NCI-H187 (cell line): Measurements from ENCODE around the gene HOXC9.

ENCODE experiments used
- DNase-seq, 2 experiments: peaks; one replicate each; lab custom pipeline; 2025; lab: John Stamatoyannopoulos, UW

The HOXC9 gene

DNA sequence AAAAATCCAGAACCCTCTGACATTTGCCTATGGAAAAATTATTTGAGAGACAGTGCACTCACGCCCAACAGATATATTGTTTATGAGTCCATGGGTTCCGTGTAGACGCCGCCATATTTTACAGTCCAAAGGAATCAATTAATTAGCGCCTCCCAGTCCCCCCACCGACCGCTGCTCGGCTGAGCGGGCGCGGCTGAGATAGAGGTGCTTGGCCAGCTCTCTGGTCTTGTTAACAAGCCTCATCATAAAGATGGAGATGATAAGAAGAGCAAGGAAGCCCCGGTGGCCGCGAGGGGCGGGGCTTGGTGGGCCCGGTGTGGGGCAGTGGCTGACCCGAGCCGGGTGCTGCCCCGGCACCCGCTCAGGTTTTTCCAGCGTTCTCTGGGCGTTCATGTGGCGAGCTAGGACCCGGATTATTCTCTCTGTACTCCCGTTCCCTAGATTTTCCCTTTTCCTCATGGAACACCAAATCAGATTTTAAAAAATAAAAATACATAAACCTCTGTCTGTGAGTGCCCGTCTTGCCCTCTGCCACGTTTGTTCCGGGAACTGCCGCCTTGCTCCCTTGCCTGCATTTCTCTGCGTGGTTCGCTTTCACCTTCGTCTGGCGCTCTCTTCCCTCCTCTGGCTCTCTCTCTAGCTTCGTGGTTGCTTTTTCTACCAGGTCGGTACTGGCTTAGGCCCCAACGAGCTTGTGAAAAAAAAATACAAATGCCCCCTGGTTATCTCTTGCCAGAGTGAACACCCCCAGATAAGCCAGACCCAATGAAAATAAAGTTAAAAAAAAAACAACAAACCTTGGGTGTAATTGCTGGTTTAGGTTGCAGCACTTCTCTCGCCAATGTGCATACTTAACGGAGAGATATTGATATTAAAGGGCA is 36.3 kb upstream of the HOXC9 start:
- DNase-seq = no peak

DNA sequence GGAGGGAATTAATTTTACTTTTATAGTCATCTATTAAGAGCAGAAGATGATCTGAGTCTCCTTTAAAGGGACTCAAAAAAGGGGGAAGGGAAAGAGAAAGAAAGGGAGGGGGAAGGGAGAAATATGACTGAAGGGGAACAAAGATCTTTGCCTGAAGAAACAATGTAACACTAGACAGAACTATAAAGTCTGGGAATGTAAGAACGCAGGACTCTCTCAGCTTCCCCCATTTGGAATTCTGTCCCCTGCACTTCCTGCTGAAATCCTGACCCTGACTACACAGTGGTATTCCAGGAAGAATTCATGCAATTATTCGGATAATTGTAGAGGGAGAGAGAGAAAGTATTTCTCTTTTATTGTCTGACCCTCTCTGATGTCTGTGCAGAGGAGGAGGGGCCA is 35.6 kb upstream of the HOXC9 start:
- DNase-seq = no peak

DNA sequence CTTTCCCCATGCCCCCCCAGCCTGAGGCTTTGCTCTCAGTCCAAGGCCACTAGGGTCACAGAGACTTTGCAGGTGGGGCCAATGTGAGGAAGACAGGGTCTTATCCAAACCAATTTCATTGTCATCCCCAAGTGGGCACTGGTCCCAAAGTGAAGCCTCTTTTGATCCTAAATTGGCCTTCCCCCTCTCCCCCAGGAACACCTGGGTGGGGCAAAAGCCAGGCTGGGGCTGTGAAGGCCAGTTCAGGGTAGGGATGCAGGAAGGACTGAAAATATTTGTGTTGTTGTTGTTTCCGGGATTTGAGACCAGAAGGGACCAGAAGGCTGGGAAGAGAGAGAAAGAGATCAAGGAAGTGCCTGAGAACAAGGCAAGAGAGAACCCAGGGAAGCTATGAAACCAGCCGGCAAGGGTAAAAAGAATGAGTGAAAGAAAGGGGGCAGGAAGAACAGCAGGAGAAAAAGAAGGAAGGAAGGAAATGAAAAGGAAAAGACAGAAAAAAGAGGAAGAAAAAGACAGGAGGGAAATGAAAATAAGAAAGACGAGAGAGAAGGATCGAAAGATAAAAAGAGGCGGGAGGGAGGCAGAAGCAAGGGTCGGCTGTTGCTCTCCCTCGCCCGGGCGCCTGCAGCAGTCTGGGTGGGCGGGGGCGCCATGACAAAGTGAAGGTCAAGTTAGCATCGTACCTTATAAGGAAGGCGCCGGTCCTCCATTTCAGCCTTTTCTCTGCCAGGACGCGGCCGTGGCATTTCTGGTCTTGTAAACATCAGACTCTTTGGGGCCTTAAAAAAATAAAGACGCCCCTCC is 34.5 kb upstream of the HOXC9 start:
- no peak for DNase-seq

DNA sequence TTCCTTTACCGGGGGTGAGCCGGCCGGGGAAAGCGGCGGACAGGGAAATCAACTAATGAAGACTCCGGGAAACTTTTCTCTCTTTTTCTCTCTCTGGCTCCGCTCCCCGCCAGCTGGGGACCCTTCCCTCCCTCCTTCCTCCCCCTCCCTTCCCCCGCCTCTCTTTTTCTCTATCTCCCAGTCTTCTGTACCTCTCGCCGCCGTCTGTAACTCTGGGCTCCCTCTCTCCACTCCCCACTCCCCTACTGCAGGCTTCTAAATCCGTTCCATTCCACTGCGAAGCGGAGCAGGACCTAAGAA is 33.9 kb upstream of the HOXC9 start:
- DNase-seq = no peak

DNA sequence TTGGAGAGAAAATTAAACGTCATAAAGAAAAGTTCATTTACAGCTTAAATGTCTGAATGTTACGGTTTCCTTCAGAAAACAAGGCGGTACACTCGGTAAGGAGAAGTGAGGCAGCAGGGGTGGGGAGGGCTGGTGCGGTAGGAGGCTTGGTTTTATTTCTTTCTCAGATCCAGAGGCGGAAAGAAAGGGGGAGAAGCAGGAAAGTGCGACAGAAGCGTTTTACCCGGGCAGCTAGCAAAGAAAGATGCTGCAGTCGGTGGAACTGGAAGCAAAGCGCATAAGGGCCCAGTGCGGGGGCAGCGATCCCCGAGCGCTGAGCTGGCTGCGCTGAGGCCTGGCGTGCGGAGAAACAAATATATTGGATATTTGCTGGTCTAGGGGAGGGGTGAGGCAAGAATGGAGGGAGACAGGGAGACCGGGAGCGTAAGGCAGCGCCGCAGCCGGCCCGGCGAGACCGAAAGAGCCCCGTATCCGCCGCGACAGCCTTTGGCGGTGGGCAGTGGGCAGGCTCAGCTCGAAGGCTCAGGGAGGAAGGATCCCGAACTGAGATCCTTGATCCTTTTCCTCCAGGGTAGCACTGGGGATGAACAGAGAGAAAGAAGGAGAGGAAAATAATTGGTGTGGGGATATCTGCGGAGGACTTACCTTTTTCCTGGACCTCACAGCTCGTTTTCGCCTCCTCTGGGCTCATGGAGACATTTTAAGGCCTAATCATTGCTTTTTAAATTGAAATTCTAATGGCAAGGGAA is 33.4 kb upstream of the HOXC9 start:
- DNase-seq = no peak

DNA sequence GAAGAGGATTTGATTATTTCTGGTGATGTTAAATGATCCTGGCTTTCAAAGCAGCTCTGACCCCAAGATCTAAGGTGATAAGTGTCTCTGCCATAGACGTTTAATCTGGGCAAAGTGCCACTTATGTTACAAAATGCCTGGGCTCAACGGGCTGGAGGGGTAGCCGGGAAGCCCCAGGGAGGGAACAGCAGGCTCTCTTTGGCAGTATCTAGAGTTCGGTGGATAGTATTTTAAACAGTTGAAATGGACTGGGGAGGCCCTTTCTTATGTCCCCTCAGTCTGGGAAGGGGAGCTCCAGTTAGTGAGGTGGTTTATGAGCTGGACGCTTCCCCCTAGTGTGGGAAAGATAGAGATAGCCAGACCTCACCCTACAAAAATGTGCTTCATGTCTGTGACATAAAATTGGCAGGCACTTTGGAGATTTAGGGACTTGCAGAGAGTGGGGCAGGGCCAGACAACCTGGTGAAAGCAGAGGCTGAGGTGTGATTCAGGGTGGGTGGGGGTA is 32.5 kb upstream of the HOXC9 start:
- no peak for DNase-seq

DNA sequence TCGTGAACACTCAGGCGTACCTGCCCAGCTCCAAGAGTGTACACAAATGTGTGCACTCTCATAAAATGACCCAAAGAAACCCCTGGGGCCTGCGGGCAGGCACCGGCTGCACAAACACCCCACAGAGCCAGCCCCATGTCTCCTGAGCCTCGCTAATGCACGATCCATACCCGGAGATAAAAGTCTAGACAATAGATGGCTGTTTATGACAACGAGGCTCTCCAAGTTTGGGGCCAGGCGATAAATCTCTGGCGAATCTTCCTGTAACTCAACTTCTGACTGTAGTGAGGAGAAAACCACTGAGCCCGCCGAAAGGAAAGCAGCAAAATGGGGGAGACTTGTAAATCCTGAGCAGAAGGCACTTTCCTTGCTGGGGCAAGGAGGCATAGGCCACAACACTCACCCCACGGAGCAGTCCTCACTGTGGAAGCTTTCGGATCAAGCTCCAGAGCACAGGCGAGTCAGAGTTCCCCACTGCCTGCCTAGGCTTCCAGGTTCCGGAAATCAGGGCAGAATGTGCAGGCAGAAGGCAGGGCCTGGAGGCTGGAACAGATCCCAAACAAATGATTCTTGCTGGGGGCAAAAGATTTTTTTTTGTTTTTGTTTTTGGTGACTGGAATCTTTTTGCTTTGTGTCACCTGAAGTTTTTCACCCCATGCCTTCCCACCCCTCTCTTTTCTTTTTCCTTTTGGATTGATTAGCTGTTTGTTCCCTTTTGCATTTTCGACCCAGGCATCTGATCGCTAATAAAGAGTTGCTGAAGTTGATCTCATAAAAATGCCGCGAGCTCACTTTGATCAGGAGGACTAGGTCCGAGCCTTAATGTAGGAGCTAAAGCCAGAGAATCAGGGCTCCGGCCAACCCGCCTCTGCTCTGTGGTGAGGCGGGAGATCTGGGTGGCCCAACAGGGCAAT is 31.5 kb upstream of the HOXC9 start:
- DNase-seq = no peak

DNA sequence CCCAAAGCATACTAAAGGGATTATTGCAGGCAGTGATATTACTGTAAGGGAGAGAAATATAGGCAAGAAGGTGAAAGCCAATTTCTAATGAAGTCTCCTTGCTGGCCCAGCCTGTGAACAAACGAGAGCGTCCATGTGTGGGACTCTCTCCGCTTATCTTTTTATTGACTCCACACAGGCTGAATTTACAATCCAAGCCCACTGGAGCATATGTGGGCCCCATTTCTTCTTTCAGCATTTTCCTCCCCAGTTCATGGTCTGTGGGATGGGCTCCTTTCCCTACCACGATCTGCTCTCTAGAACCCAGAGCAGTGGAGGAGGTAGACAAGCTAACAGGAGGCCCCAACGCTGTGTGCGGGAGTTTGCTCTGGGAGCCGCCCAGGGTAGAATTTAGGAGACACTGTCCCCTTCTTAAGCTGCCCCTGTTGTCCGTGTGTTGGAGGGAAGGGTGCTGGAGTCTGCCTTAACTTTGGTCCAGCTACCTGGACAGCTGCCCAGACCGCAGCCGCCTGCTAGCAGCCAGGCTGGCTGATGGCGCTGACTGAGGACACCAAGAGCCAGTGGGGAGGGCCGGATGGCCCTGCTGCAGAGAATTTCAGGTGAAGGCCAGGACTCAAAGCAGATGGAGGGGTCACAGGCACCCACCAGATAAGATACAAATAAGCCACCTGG is 30.2 kb upstream of the HOXC9 start:
- DNase-seq = no peak

DNA sequence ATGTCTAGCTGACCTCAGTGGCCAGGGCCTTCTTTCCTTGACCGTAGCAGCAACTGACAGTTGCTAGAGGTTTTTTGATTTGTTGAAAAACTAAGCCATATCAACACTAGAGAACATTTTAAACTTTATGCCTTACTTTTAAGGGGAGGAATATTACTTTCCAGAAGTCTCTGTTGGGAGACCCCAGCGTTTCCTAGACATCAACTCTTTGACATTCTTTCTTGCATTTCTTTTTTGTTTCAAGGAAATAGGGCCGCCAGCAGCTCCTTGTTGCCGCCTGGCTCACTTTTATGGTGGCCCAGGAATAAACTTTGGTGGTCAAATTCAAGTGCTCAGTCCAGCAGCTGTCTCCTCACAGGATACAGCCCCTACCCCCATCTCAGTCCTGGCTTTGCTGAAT is 29.5 kb upstream of the HOXC9 start:
- DNase-seq = no peak

DNA sequence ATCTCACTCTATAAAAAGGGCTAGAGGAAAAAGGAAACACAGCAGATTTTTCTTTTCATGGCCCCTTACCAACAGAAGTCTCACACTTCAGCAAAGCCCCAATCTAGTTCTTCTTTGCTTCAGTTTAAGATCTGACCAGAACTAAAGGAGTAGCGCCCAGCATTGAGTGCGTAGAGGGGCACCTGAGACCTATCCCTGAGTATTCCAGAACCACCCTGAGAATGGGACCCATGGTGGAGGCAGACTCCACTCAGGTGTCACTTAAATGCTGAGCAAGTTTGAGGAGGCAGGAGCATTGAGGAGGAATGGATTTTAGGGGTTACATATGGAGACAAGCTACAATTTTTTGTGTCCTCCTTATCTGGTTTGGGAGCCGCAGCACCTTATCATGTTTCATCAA is 28.8 kb upstream of the HOXC9 start:
- DNase-seq = no peak

DNA sequence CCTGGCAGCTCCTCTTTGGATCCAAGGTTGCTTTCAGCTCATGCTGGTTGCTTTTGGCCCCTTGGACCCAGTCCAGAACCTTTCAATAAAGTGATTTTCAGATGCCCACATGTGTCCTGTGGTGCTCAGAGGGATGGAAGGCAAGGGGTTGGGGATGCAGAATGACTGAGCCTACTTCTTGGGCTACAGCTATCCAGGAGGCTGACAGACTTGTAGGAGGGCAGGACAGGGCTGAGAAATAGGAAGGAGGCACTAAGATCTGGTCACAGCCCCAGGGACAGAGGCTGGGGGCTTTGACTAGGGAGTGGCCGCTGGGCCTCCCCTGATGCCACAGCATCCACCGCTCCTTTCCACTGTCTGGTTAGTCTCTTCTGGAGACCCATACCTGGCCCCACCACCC is 28.3 kb upstream of the HOXC9 start:
- DNase-seq = no peak

DNA sequence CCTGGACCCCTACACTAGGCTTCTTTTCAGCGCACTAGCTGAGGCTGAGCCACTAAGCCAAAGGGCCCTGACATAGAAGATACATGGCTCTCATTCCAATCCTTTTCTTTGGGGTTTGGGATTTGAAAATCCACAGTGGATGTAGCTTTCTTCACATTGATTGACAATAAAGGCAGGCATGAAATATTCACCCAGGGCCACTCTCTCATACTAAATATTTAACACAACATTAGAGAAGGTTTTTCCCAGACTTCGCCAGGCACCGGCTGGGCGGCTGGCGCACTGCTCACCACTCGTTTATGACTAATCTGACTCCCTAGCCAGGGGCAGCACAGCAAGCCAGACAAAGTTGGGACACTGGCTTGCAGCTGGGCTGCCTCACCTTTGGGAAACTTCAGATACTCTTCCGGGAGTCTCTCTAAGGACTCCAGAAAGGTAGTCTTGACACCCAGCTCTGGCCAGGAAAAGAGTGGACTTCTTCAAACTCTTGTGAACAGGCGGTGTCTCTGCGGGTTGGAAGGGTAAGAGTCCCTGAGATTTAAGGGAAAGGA is 27.7 kb upstream of the HOXC9 start:
- no peak for DNase-seq

DNA sequence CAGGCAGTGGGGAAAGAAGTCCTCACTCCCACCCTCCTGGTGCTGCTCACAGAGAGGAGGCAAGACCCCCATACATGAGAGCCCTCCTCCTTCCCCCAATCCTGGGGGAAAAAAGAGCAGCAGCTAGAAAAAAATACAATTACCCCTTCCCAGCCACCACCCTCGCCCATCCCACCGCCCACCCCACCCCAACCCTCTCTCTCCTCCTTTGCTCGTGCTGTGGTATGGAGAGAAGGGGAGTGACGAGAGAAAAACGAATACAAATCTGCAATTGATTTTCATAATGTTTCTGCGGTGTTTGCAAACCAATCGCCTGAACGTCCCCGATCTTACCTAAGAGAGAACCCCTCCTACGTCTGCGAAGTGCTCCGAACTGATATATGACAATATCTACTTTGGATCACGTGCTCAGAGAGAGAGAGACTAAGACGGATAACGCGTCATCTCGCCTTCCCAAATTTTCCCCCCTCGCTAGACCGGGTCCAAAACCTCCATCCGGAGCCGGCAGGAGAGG is 27.2 kb upstream of the HOXC9 start, which contains the start of gene HOXC11:
Gene HOXC11 (plus strand): TSS at position 405 of the 514 bp plus-strand sequence. CDS start 116 bp downstream, outside the sequence.
- DNase-seq = no peak

DNA sequence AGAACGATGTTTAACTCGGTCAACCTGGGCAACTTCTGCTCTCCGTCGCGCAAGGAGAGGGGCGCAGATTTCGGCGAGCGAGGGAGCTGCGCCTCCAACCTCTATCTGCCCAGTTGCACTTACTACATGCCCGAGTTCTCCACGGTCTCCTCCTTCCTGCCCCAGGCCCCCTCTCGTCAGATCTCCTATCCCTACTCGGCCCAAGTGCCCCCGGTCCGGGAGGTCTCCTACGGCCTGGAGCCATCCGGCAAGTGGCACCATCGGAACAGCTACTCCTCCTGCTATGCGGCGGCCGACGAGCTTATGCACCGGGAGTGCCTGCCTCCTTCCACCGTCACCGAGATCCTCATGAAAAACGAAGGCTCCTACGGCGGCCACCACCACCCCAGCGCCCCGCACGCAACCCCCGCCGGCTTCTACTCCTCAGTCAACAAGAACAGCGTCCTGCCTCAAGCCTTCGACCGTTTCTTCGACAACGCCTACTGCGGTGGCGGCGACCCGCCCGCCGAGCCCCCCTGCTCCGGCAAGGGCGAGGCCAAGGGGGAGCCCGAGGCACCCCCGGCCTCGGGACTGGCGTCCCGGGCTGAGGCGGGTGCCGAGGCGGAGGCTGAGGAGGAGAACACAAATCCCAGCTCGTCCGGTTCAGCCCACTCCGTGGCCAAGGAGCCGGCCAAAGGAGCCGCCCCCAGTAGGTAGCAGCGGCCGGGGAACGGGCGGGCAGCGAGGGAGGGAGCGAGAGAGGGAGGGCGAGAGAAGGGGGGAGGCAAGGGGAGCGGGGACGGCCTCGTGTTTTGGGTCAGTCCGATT is 26.5 kb upstream of the HOXC9 start:
- DNase-seq = no peak

DNA sequence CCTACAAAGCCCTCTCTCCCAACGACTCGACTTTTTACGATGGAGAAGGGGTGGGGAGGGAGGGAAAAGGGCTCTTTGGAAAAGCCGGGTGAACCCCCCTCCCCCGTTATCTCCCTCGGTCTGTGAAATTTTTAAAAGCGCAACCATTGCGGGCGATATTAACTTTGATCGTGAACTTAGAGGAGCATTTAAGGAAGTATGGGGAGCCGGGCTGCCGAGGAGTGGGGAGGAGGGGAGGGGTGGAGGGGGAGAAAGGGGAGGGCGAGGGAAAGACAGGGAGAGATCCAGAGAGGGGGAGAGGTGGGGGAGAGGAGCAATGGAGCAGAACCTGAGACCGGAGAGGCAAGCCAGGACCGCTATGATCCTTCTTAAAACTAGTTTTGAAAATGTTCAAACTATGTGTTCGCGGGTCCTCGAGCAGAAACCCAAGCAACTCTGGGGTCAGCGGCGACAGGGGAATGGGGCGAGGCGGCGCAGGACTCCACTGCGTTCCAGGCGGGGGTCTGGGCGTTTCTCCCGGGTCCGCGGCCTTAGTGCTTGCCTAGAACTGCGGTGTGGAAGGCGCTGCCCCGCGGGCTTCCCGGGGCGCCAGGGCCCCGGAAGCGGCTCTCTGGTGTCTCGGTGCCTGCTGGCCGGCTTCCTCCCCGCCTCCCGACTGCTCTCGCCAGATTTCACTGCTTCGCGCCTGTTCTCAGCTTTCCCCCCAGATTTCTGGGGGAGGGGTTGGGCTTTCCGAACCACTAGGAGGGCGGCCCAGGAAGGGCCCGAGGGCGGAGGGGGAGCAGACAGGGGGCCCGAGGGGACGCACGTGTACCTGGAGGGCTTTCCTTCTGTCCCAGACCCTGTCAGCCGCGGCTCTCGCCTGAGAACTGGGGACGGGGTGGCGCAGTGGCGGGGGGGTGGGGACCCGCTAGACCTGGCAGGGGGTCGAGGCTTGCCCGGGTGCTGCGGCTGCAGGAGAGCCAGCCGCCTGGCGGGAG is 25.6 kb upstream of the HOXC9 start, which contains the start of gene HOTAIR:
Gene HOTAIR (minus strand): TSS at position 871 of the 980 bp plus-strand sequence.
- peak in 1 of 2 experiments; percentile 21 for DNase-seq

DNA sequence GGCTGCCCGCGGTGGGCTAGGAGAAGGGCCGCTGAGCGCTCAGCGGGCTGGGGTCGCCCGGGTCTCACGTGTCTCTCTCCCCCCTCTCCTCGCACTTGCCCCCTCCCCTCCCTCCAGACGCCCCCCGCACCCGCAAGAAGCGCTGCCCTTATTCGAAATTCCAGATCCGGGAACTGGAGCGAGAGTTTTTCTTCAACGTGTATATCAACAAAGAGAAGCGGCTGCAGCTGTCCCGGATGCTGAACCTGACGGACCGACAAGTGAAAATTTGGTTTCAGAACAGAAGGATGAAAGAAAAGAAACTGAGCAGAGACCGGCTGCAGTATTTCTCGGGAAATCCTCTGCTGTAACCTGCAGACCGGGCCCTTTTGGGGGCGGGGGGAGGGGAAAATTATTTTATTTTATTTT is 24.9 kb upstream of the HOXC9 start:
- DNase-seq = no peak

DNA sequence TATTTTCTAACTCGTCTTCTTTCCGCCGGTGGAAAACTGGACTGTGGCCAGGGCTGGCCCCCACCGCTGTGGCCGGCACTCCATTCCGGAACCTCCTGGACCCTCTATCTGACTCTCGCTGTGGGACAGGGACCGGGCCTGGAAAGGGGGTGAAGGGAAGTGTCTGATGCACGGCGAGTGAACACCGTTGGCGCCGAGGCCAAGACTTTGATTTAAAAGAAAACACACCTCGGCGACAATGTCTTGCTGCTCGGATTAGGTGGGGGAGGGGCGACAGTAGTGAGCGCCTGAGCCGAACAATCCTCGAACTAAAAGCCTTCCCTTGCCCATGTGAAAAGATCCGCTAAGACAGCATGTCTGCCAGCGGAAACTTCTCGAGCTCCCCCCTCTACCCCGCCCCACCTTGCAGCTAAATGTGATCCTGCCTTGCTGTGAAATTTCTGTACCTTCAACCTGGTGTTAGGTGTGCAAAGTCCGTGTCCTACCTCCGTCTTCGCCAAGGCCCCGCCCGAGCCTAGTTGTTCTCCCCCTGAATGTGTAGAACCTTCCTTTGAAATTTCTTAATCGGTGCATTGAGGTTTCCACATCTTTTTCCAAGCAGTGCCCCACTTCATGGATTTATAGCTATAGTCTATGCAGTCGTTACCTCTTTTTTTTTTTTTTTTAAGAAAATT is 24.3 kb upstream of the HOXC9 start:
- DNase-seq = no peak
